22Rv1 (cell line): ENCODE data around the gene SGCD.

ENCODE experiments used
- H3K27ac ChIP-seq: fragments of 450-650 bp; 2 replicates; pipeline ENCODE4 v1.5.1; 2017
- ZFX ChIP-seq: fragments of 450-650 bp; IDR thresholded peaks from 2 replicates; pipeline ENCODE4 v1.6.1; 2017; ENCODE audit warnings: antibody characterized with exemption, borderline replicate concordance
- TF ChIP-seq, protein P1 (sequence below): fragments of 450-650 bp; IDR thresholded peaks from 2 replicates; pipeline ENCODE4 v1.5.1; 2017; ENCODE audit warnings: mild to moderate bottlenecking

Gene SGCD

DNA sequence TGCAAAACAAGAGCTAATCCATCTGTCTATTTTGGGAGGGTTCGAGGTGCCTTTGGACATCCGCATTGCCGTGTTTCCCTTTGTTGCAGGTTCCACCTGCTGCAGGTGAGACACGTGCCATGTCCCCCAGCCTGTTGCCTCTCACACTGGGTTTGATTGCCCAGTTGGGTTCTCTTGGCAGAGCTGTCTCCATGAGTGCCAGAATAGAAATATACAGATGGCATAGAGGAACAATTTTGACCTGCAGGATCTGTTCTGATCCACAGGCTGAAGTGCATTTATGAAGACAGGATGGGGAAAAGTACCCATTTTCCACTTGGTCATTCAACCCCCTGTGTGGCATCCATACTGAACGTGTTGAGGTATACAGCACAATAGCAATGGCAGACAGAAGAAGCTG is 178.1 kb downstream of the SGCD start:
- no peak overlapping the region for H3K27ac ChIP-seq
- TF ChIP-seq, protein P1, sequence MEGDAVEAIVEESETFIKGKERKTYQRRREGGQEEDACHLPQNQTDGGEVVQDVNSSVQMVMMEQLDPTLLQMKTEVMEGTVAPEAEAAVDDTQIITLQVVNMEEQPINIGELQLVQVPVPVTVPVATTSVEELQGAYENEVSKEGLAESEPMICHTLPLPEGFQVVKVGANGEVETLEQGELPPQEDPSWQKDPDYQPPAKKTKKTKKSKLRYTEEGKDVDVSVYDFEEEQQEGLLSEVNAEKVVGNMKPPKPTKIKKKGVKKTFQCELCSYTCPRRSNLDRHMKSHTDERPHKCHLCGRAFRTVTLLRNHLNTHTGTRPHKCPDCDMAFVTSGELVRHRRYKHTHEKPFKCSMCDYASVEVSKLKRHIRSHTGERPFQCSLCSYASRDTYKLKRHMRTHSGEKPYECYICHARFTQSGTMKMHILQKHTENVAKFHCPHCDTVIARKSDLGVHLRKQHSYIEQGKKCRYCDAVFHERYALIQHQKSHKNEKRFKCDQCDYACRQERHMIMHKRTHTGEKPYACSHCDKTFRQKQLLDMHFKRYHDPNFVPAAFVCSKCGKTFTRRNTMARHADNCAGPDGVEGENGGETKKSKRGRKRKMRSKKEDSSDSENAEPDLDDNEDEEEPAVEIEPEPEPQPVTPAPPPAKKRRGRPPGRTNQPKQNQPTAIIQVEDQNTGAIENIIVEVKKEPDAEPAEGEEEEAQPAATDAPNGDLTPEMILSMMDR = no peak
- no peak for TF ChIP-seq ZFX

DNA sequence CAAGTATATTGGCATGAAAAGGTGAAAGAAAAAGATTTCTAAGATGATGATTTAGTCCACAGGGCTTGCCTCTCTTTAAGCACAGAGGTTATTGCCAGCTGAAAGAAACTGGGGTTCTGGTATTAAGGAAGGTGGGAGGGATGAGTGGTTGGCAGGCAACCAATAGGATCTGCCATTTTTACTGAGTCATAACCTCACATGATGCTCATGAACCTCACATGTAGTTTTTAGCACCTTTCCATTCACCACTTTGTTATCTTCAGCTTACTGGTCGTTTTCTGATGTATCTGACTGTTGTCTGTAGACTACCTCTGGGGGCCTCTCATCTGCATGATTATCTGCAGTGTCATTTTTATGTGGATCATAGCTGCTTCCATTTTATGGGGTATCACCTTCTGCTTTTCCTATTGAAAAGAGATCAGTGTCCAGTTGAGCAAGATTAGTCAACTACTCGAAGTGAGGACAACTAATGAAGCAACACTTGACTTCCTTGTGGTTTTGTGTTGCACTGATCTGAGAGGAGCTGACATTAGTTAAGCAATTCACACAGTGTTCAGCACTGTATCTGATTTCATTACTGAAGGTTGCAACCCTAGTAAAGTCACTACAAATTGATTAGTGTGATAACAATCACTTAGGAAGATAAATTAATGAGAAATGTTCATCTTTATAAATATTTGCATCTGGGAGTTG is 186.3 kb downstream of the SGCD start:
- TF ChIP-seq, protein P1 = no peak
- no peak for TF ChIP-seq ZFX
- H3K27ac ChIP-seq = no peak overlapping the region

DNA sequence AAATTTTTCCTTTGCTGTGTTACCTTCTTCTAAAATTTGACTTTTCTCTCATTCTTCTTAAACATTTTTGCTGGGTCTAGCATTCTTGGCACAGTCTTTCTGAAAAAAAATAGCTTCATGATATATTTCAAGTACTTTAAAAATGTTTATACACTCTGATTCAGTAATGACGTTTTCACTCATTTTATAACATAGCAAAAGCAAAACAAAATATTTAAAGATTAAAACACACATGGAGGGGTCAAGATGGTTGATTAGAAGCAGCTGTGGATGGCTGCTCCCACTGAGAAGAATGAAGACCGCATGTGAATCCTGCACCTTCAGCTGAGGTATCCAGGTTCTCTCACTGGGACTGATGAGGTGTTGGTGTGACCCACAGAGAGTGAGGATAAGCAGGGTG is 188.2 kb downstream of the SGCD start:
- no peak for TF ChIP-seq ZFX
- TF ChIP-seq, protein P1 = no peak
- no peak overlapping the region for H3K27ac ChIP-seq

DNA sequence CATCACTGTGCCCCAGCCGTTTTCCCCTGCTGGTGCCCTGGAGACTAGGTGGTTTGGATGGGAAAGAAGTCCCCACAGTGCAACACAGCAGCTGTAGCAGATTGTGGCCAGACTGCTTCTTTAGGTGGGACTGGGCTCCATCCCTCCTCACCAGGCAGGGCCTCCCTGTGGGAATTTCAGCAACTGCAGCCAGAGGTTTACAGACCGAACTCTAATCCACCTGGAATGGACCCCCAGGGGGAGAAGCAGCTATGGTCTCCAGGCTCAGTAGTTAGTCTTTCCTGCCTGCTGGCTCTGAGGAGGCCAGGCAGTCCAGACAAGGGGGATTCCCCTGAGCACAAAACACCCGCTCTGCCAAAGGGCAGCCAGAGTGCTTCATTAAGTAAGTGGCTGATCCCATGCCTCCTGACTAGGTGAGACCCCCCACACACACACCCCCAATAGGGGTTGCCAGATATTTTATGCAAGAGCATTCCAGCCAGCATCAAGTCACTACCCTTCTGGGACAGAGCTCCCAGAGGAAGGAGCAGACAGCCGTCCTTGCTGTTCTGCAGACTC is 188.9 kb downstream of the SGCD start:
- no peak for TF ChIP-seq ZFX
- TF ChIP-seq, protein P1 = no peak
- H3K27ac ChIP-seq = no peak overlapping the region

DNA sequence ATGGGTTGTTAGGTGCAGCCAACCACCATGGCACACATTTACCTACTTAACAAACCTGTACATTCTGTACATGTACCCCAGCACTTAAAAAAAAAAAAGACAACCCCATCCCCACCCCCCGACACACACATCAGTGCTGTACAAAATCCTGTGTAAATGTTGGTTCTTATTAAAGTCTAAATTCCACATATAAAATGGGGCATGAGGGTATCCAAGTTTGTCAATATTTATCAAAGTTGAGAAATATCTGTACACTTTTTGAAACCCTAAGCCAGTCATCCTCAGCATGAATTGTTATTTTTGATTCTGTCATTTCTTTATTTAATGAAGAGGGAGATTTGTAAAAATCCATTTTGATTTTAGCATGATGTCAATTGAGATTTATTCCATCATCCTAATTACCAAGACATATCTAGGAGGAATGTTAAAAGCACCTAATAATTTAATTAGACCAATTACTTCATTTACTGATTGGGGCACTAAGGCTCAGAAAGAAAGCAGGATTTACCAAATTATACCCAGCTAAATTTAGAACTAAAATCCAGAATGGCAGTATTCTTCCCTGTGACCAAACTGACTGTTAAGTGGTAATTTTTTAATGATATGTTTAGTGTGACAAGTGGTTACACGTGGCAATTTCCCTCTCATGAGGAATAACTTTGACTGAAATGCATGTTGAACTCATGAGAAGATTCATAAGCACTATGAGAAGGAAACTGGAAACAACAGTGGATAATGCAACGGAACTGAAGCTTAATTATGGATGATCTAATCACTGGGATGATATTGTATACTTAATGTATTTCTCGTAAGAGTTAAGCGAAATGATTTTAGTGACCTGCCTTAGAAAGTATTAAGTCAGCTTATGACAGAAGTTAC is 195.9 kb downstream of the SGCD start:
- no peak overlapping the region for H3K27ac ChIP-seq
- TF ChIP-seq ZFX = no peak

DNA sequence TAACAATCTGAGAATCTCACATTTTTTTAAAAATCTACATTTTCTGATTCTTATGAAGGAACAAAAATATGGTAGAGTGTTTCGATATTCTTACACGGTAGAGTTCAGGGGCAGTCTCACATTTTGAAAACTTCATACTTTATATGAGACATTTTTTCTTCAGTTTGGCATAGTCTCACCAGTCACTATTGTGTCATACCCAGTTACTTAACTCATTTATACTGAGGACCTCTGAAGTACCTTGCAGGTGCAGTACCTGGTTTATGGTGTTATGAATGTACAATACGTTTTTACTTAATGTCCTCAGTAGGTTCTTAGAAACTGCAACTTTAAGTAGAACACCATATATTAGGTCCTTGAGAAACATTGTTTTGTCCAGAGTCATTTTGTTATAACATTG is 196.6 kb downstream of the SGCD start:
- TF ChIP-seq, protein P1 = no peak
- no peak for TF ChIP-seq ZFX
- no peak overlapping the region for H3K27ac ChIP-seq

DNA sequence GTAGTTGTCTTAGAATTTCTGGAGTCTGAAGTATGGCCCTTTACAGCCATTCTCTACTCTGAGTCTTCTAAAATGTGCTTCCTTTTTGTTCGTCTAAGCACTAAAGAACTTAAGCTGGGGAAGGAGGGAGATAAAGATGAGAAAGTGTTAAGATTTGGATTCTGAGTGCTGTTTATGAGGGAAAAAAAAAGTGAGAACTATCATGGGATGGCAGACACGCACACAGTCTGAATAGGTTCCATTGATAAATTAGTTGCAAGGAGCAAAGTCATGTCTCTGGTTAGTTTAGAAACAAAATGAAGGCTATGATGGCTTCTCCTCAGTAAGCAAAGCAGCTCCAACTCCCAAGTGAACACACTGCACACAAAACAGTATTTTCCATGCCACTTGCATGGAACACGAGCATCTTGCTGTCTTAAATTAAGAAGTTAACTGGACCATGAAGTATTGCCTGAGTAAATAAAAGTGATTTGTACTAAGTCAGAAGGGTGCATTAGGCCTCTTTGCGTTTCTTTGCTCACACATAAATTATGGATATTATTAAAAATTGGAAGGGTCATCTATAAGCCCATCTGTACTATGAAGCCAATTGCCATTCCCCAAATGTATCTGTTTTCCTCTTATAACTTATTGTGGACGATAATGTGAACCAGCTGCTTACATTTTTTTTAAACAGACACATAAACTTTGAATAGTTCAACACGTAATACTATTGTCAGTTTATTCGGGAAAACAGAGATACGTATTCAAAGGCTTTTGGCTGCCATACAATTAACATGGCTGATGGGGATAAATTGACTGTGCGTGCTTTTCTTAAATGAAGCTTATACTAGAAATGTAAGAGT is 199.3 kb downstream of the SGCD start:
- H3K27ac ChIP-seq = no peak overlapping the region

More for the DNA sequence above, 199.3 kb downstream of the SGCD start:
- TF ChIP-seq, protein P1 = no peak
- no peak for TF ChIP-seq ZFX
